Measurements from ENCODE around the gene SSNA1. TPM values are rescaled to one million over a fixed set of nuclear protein-coding genes. Genes with fewer than 3 reads are reported as not detected.

SSNA1 gene
- total RNA-seq, 1 donor from 2014 or later = 58.1 TPM

DNA sequence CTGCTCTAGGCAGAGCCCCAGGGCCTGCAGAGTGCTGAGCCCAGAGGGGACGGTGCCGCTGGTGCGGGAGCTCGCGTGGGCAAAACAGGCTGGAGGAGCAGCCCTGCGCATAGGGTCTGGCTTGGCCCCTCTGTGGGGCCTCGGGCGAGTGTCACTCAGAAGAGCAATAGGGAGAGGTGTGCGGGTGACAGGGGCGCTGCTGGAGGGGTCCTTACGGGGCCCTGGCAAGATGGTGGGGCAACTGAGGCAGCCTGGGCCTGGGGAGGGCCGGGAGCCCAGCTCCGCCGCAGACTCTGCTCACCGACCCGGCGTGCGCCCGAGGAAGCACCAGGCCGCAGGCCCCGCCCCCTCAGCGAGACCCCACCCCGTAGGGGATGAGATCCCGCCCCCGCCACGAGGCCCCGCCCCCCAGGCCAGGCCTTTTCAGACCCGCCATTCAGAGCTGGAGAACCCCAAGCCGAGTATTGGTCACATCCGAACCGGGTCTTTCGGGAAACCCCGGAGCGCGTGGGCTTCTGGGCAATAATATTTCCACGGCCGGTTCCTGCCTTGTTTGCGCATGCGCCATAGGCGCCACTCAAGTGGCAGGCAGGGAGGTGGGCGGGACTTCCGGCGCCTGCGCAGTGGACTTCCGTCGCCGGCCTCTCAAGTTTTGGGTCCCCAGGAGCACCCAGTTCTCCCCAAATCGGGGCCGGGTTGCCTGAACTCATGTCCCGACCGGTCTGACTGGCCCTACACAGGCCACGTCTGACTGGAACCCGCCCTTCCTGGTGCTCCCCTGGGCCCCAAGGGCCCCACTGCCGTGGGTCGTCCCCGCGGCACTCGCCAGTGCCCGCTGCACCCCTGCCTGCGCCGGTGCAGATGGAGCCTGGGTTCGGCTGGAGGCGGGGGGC lies 34.8 kb downstream of the SSNA1 start:
- Mint-ChIP-seq H3K4me1 (ENCODE audit: unreplicated experiment) (peaks cover 15% of the 10 kb centered on the region), H3K36me3 (ENCODE audit: unreplicated experiment) (no peaks in the 10 kb centered on the region), H3K4me3 (ENCODE audit: unreplicated experiment) (peak overlapping the region; percentile 74), H3K27ac (ENCODE audit: unreplicated experiment) (peak overlapping the region; percentile 76), H3K9me3 (ENCODE audit: unreplicated experiment) (no peaks in the 10 kb centered on the region), H3K27me3 (ENCODE audit: unreplicated experiment) (no peaks in the 10 kb centered on the region)
- TF ChIP-seq, protein P1, sequence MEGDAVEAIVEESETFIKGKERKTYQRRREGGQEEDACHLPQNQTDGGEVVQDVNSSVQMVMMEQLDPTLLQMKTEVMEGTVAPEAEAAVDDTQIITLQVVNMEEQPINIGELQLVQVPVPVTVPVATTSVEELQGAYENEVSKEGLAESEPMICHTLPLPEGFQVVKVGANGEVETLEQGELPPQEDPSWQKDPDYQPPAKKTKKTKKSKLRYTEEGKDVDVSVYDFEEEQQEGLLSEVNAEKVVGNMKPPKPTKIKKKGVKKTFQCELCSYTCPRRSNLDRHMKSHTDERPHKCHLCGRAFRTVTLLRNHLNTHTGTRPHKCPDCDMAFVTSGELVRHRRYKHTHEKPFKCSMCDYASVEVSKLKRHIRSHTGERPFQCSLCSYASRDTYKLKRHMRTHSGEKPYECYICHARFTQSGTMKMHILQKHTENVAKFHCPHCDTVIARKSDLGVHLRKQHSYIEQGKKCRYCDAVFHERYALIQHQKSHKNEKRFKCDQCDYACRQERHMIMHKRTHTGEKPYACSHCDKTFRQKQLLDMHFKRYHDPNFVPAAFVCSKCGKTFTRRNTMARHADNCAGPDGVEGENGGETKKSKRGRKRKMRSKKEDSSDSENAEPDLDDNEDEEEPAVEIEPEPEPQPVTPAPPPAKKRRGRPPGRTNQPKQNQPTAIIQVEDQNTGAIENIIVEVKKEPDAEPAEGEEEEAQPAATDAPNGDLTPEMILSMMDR (IDR thresholded peaks at IDR 0.05) = no peak
- DNase-seq (ENCODE audit: extremely low spot score, unreplicated experiment) = peak; percentile 99

DNA sequence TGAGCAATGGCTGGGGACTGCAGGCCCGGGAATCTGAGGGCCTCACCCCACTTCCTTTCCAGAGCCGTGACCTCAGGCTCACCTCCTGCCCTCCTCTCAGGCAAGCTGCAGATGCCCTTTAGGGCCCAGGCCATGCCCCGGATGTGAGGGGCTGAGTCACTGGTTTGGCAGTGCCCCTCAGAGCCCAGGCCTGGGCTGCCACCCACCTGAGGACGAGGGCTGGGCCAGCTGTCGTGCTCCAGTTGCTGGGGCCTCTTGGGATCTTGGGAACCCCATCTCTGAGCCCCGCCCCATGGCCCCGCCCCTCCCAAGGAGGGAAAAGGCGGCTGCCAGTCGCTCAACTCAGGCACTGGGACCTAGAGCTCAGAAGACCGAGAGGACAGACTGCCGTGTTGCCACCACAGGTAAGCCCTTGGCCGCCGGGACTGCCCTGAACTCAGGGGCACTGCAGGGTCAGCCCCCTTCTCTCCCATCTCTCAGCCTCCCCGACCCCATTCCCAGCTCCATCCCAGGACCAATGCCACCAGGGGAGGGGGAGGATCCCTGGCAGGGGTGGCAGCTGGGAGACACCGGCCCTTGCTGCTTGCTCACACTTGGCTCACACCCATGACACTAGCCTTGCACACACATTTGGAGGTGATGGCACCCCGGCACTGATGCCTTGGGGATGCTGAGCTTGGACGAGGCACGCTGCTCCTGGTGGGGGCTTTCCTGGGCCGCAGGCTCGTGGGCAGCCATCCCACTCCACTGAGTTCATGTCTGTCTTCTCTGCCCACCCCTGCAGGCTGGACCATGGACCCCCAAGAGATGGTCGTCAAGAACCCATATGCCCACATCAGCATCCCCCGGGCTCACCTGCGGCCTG lies 36.6 kb downstream of the SSNA1 start, which contains the start of gene CYSRT1:
TSS of gene CYSRT1 (plus strand) at position 345 of the 865 bp plus-strand sequence. CDS start at position 793, 448 bp downstream.
- H3K36me3 Mint-ChIP-seq (ENCODE audit: unreplicated experiment) = no peaks in the 10 kb centered on the region

DNA sequence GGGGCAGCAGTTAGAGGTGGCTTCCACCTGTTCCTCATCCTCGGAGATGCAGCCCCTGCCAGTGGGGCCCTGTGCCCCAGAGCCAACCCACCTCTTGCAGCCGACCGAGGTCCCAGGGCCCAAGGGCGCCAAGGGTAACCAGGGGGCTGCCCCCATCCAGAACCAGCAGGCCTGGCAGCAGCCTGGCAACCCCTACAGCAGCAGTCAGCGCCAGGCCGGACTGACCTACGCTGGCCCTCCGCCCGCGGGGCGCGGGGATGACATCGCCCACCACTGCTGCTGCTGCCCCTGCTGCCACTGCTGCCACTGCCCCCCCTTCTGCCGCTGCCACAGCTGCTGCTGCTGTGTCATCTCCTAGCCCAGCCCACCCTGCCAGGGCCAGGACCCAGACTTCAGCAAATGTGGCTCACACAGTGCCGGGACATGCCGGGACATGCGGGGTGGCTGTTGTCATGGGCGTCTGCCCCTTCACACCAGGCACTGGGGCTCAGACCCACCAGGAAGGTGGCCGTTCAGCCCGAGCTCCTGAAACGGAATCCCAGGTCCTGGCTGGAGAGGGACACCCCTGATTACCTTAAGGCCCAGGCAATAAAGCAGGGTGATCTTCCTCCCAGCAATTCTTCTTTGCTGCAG lies 37.3 kb downstream of the SSNA1 start:
- no peak overlapping the region for H3K4me3 Mint-ChIP-seq (ENCODE audit: unreplicated experiment)
- H3K4me1 Mint-ChIP-seq (ENCODE audit: unreplicated experiment) = peaks cover 10% of the 10 kb centered on the region
- no peaks in the 10 kb centered on the region for H3K27me3 Mint-ChIP-seq (ENCODE audit: unreplicated experiment)
- H3K27ac Mint-ChIP-seq (ENCODE audit: unreplicated experiment) = no peak overlapping the region
- TF ChIP-seq, protein P1 (IDR thresholded peaks at IDR 0.05) = no peak
- no peak for DNase-seq (ENCODE audit: extremely low spot score, unreplicated experiment)
- H3K36me3 Mint-ChIP-seq (ENCODE audit: unreplicated experiment) = no peaks in the 10 kb centered on the region
- H3K9me3 Mint-ChIP-seq (ENCODE audit: unreplicated experiment) = no peaks in the 10 kb centered on the region

More for the DNA sequence above, 36.6 kb downstream of the SSNA1 start, which contains the start of gene CYSRT1:
- peaks cover 10% of the 10 kb centered on the region for H3K4me1 Mint-ChIP-seq (ENCODE audit: unreplicated experiment)
- H3K27ac Mint-ChIP-seq (ENCODE audit: unreplicated experiment) = peak within 1 kb of the TSS; percentile 47
- no peaks in the 10 kb centered on the region for H3K27me3 Mint-ChIP-seq (ENCODE audit: unreplicated experiment)
- H3K4me3 Mint-ChIP-seq (ENCODE audit: unreplicated experiment) = peak within 1 kb of the TSS; percentile 67
- TF ChIP-seq, protein P1 (IDR thresholded peaks at IDR 0.05) = no peak
- no peak for DNase-seq (ENCODE audit: extremely low spot score, unreplicated experiment)
- no peaks in the 10 kb centered on the region for H3K9me3 Mint-ChIP-seq (ENCODE audit: unreplicated experiment)

DNA sequence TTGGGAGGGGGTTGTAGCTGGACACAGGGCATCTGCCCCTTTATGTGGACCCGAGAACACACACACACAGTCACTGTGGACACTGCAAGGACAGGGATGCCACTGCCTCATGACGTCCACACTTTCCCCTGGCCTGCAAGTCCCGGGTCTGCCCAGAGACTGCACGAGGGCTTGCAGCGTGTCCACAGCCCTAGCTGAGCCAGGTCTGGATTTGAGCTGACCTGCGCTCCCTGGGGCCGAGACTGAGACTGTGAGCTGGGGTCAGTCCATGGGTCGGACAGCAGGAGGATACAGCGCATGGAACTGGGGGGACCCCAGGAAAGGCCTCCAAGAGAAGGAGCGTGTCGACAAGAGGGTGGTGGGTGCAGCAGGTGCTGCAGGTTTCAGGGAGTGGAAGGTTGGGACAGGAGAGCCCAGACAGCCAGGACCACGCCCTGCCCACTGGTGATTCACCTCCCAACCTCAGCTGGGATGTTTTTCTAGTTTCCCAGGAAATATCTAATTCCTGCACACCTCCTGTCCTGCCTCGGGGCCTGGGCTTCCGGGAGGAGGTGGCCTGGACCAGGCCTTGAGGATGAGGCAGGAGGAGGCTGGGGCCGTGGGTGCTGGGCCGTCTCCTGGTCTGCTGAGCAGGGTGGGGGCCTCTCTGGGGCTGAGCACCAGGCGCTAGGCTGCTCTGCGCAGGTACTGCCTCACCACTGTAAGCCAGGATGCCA lies 38.0 kb downstream of the SSNA1 start:
- Mint-ChIP-seq H3K36me3 (ENCODE audit: unreplicated experiment) (no peaks in the 10 kb centered on the region), H3K4me1 (ENCODE audit: unreplicated experiment) (peaks cover 10% of the 10 kb centered on the region), H3K4me3 (ENCODE audit: unreplicated experiment) (no peak overlapping the region), H3K9me3 (ENCODE audit: unreplicated experiment) (no peaks in the 10 kb centered on the region), H3K27me3 (ENCODE audit: unreplicated experiment) (no peaks in the 10 kb centered on the region), H3K27ac (ENCODE audit: unreplicated experiment) (no peak overlapping the region)
- TF ChIP-seq, protein P1 (IDR thresholded peaks at IDR 0.05) = no peak
- no peak for DNase-seq (ENCODE audit: extremely low spot score, unreplicated experiment)

Data from osteocyte (in vitro differentiated cells).